ENCODE measurements around the gene FANK1.
"Not testable (repeated sequence)": the region's sequence is repeated elsewhere in the genome, so short reads cannot be mapped to it uniquely, and the experiment has no call there.

FANK1 gene

GRCh38 chr10:126021833-126022500 is 125.6 kb downstream of the FANK1 start:
- no peak for DNase-seq (ENCODE audit: low spot score)

DNA sequence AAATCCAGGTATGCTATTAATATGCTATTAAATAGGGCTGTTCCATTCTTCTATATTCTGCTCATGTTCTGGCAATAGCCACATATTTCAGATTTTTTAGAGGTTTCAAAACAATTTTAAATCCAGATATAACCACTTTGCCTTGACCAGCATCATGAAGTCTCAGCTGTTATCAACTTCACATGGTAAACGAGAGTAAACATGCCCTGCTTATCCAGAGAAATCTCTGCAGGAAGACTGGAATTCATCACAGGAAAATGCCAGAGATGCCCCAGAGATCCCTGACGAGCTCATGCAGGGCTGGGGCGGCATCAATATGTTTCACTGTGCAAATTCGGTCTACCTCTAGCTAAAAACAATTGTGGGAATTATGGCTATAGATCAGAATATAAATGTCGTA is 126.5 kb downstream of the FANK1 start:
- no peak for DNase-seq (ENCODE audit: low spot score)

DNA sequence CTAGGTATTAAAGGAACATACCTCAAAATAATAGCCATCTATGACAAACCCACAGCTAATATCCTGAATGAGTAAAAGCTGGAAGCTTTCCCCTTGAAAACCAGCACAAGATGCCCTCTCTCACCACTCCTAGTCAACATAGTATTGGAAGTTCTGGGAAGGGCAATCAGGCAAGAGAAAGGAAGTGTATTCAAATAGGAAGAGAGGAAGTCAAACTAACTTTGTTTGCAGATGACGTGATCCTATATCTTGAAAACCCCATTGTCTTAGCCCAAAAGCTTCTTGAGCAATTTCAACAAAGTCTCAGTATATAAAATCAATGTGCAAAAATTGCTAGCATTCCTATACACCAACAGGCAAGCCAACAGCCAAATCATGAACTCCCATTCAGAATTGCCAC is 131.3 kb downstream of the FANK1 start:
- DNase-seq (ENCODE audit: low spot score), result no peak

DNA sequence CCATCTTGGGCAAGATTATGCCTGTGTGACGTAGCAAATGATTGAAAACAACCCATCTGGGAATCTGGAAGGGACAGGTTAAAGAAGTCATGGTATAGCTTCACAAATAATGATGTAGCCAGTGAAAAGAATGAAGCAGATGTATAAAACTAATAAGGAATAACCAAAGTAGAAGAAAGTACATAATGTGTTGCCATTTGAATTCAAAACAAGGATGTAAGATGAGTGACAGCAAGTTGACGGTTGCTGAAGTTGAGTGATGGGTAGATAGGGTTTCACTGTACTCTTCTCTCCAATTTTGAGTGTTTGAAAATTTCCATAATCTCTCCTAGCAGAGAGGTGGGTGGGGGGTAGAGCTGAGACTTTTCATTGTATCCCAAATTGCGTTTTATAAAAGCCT is 133.6 kb downstream of the FANK1 start:
- no peak for DNase-seq (ENCODE audit: low spot score)

- no peak for DNase-seq (ENCODE audit: low spot score)
These were observed 138.2 kb downstream of the FANK1 start for GRCh38 chr10:126034586-126034985.

- no peak for DNase-seq (ENCODE audit: low spot score)
These were observed 140.2 kb downstream of the FANK1 start for GRCh38 chr10:126036515-126036914.

- no peak for DNase-seq (ENCODE audit: low spot score)
These were observed 141.6 kb downstream of the FANK1 start for GRCh38 chr10:126037946-126038345.

- no peak for DNase-seq (ENCODE audit: low spot score)
These were observed 144.8 kb downstream of the FANK1 start for GRCh38 chr10:126041117-126041516.

DNA sequence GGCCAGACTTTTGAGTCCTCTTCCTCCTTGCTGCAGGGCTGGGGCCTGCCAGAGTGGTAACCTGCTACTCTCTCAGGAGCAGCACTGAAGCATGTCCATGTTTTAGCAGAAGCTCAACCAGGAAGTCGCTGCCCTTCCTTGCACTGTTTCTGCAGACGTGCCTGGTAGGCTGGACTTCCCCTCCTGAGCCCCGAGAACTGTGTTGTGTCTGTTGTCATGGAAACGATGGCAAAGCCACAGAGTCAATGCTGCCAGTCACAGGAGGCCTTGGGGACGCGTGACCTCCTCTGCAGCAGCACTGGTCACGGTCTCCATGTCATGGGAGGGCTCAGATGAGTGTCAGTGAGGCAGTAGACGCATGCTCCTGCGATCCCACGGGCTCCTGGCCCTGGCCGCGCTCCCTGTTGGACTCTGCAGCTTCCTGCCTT is 145.5 kb downstream of the FANK1 start:
- no peak for DNase-seq (ENCODE audit: low spot score)

DNA sequence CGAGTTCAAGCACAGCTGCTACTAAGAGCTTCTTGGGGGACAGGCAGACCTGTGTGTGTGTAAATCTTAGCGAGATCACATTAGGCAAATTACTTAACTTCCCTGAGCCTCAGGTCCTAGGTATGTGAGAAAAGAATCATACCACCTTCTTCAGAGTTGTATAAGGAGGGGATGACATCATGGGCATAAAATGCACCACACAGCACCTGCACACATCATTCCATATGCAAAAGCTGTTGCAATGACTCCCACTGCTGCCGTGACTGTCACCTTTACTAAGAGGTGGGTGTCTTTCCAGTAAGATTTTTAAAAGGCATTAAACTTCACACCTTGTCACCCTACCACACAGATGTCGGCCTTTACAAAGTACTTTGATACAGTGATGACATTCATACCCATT is 146.0 kb downstream of the FANK1 start:
- DNase-seq (ENCODE audit: low spot score), result no peak

DNA sequence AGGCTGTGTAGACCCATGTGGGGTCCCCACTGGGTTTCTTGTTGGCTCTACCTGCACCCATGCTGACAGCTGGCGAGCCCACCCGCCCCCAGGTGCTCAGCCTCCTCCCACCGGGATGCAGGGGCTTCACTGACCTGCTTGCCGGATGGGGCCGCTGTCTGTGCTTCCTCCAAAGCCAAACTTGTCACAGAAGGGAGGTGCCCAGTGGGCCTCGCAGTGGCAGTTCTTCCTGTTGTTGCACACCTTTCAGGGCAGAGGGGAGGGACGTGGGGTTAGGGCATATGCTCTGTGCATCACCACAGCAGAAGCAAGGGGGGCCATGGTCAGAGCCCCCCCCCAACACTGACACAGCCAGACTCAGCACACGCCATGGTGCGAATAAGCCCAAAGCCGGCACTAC is 146.5 kb downstream of the FANK1 start:
- DNase-seq (ENCODE audit: low spot score), result no peak

GRCh38 chr10:126043389-126043788 is 147.0 kb downstream of the FANK1 start:
- no peak for DNase-seq (ENCODE audit: low spot score)

DNA sequence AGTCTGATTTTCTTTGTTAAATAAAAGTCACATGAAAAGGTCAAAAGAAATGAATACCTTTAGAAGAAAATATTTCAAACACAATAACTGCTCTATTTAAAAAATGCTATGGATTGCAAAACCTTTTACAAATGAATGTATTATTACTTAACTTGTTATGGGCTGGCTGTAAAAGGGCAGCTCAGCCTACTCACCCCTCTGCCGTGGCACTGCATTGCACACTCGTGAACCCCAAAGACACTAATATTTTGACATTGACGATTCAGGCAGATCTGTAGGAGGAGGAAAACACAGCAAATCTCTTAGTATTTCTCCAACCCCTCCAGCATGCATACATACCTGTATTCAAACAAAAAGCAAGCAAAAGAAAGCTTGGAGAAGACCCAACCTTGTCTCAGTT is 149.5 kb downstream of the FANK1 start:
- DNase-seq (ENCODE audit: low spot score), result no peak

DNA sequence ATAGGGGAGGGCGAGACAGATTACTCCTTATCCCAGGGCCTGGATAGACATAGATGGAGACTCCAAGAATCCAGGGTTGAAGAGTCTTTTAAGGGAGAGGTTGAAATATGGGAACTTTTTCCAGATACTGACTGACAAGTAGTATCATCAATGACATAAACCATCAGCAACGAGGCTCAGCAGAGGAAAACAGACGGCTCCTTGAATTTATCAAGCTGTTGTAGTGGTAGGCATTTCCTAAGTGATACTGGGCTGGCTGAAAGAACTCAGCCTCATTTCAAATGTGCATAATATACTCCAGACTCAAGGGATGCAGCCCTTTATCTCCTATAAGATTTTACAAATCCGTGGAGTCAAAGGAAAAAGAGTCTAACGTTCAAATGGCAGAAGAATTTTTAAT is 150.5 kb downstream of the FANK1 start:
- no peak for DNase-seq (ENCODE audit: low spot score)

GRCh38 chr10:126047749-126048148 is 151.4 kb downstream of the FANK1 start:
- not testable (repeated sequence) for DNase-seq (ENCODE audit: low spot score)

DNA sequence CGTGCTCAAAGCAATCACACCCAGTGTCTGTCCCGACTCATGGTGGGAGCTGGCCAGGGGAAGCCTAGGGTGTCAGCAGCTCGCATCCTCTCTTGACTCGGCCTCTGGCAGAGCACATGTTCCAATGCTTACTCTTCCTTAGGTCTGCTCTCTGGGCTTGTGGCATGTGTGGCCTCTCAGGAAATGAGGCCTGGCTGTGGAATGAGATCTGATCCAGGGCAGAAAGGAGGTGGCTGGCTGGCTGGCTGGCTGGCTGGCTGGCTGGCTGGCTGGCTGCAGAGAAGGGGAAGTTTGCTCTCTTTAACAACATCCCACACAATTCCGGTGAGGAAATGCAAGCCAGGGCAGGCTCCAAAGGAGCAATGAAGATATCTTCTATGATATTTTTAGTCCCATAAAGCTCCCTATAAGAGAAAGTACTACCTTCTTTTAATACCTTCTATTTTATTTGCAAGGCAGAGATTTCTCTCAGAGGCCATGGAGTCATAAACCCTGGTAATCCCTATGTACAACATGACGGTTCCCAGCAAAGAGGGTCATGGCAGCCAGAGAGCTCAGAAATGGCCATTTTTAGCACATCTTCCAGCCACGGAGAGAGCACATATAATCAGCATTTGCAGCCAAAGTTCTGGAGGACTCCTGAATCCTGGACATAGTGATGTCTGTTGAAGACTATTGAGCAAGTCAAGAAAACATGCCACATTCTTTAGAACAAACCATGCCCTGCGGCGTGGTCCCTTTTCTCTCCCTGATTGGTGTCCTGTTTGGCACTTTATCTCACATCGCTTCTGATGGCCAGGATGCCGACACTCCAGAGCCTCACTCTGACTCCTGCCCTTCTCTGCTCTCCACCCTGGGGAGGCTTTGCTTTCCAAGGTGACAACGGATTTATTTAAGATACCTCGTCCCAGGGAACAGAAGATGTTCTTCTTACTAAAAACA is 153.7 kb downstream of the FANK1 start:
- no peak for DNase-seq (ENCODE audit: low spot score)

DNA sequence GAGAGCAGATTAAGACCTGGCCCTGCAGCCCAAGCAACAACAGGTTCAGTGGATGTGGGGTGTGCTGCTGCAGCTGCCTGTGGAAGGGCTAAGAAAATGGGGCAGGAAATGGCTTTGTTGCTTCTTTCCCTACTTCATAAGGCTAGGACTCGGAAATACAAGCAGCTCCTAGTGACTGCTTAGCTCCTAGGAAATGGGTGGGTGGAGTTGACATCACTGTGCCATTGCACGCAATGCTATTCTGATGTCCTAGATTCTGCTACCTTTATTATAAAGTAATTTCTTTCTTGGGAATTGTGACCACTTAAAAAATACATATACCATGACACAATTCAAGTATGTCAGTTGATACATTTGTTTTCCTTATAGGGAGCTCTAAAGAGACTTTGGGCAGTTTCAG is 155.8 kb downstream of the FANK1 start:
- no peak for DNase-seq (ENCODE audit: low spot score)

- no peak for DNase-seq (ENCODE audit: low spot score)
These were observed 157.8 kb downstream of the FANK1 start for GRCh38 chr10:126054191-126054590.

DNA sequence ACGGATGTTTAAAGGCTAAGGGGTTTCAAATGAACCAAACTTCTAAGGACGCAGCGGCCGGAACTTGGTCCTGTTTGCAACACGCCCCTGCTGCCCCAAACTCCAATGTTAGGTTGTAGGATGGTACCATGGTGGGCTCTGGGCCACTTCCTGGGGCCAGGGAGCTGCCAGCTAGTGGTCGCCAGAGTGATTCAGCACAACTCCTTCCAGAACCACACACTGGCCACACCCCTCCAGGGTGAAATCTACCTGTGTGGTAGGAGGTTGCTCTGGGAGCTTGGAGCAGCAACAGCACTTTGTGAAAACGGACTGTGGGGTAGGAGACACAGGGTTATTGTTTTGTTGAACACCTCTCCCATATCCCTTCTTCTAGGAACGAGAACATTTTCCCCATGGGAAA is 161.1 kb downstream of the FANK1 start:
- DNase-seq (ENCODE audit: low spot score), result no peak

DNA sequence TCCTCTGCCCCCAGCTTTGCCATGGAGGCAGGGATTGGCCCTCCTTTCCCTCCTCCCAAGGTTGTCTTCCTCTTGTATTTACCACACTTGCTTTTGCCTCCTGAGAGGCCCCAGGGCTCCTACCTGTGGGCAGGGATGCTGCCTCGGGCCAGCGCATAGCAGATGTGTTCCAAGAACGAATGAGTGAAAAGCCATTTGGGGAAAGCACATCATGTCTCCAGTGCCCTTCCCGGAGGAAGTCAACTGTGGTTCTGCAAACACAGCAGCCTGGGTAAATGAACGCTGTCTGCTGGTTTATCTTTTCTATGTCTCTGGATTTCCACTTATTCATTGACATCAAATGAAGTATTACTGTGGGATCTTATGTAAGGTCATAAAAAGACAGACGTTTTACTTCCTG is 161.7 kb downstream of the FANK1 start:
- DNase-seq (ENCODE audit: low spot score), result no peak

DNA sequence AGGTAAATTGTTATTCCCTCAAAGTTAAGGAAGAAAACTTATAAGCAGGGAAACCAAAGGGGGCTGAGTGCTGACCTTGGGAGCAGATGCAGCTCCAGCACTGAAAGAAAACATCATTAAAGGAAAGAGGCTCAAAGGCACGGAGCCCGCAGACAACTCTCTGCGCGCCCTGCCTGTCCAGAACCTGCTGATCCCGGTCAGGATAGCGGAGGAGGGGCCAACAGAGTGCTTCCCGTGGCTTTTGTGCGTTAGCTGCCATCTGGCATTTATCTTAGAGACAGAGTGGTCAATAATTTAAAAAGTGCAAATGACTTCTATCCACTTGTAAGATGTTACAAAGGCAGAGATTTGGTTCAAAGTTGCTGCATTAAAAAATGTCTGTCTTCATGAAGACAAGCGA is 162.1 kb downstream of the FANK1 start:
- DNase-seq (ENCODE audit: low spot score), result no peak

Data from D341Med (cell line).